Neural crest cell (in vitro differentiated cells): ENCODE measurements around the gene TNFRSF18. TPM values are rescaled to one million over a fixed set of nuclear protein-coding genes. Genes with fewer than 3 reads are reported as not detected.
A peak's percentile ranks its signal among the peaks of the same experiment; 100 is the strongest.

Experiments
- DNase-seq: peaks from one replicate; pipeline ENCODE4 v3.0.0; 2021; ENCODE audit warnings: low read depth, mixed read lengths, low spot score
- H3K27ac Mint-ChIP-seq: one replicate; pipeline ENCODE4 v1.8.0; 2021; ENCODE audit warnings: mild to moderate bottlenecking, mixed read lengths; ENCODE audit not compliant: unreplicated experiment
- H3K27me3 Mint-ChIP-seq: 2 replicates; pipeline ENCODE4 v1.8.0; 2021; ENCODE audit warnings: low read depth, mild to moderate bottlenecking, mixed read lengths
- H3K36me3 Mint-ChIP-seq: 2 replicates; pipeline ENCODE4 v1.8.0; 2021; ENCODE audit warnings: low read depth, mild to moderate bottlenecking, mixed read lengths
- H3K4me1 Mint-ChIP-seq: 2 replicates; pipeline ENCODE4 v1.8.0; 2021; ENCODE audit warnings: mixed read lengths
- H3K4me3 Mint-ChIP-seq: one replicate; pipeline ENCODE4 v1.8.0; 2021; ENCODE audit warnings: mild to moderate bottlenecking, mixed read lengths
- H3K9me3 Mint-ChIP-seq: 2 replicates; pipeline ENCODE4 v1.8.0; 2021; ENCODE audit warnings: mixed read lengths
- total RNA-seq: library from RNA; stranded (reverse); gene quantifications from 2 replicates; pipeline ENCODE4 v1.2.1, GENCODE V29; 2021
- TF ChIP-seq, protein P1 (sequence below): fragments of 200-600 bp; sonication (generic); conservative IDR thresholded peaks from 2 replicates; pipeline ENCODE4 v1.5.0; 2021; ENCODE audit warnings: antibody characterized with exemption, mild to moderate bottlenecking

Gene TNFRSF18
- total RNA-seq, 1 donor from 2014 or later: not detected

DNA sequence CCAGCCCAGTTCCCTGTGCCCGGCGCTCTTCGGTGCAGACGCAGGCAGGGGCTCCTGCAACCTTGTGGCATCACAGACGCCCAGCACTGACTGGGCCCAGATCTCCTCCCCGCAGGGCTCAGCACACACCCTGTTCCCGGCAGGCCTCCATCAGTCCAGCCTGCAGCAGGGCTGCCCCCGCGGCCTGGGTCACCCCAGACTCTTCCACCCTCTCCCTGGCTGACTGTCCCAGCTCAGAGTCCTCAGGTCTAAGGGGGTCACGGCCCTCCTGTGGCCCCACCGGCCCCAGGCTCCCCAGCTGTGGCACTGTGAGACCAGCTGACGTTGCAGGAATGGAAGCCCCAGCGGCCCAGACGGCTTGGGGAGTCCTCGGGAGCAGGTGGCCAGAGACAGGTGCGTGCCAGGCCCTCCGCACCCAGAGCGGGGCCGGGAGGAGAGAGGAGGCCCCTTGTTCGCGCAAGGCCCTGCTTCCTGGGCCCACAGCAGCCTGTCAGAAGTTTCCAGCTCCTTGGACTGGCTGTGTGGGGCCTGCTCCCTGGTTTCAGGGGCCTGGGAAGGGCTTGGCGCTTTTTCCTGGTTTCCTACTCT lies 29.9 kb upstream of the TNFRSF18 start:
- Mint-ChIP-seq H3K27me3 (peaks cover 4% of the 10 kb centered on the region), H3K27ac (no peak overlapping the region), H3K4me3 (no peak overlapping the region), H3K4me1 (peaks cover 16% of the 10 kb centered on the region), H3K9me3 (peaks cover 2% of the 10 kb centered on the region), H3K36me3 (peaks cover 11% of the 10 kb centered on the region)
- TF ChIP-seq, protein P1, sequence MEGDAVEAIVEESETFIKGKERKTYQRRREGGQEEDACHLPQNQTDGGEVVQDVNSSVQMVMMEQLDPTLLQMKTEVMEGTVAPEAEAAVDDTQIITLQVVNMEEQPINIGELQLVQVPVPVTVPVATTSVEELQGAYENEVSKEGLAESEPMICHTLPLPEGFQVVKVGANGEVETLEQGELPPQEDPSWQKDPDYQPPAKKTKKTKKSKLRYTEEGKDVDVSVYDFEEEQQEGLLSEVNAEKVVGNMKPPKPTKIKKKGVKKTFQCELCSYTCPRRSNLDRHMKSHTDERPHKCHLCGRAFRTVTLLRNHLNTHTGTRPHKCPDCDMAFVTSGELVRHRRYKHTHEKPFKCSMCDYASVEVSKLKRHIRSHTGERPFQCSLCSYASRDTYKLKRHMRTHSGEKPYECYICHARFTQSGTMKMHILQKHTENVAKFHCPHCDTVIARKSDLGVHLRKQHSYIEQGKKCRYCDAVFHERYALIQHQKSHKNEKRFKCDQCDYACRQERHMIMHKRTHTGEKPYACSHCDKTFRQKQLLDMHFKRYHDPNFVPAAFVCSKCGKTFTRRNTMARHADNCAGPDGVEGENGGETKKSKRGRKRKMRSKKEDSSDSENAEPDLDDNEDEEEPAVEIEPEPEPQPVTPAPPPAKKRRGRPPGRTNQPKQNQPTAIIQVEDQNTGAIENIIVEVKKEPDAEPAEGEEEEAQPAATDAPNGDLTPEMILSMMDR: no peak
- no peak for DNase-seq

DNA sequence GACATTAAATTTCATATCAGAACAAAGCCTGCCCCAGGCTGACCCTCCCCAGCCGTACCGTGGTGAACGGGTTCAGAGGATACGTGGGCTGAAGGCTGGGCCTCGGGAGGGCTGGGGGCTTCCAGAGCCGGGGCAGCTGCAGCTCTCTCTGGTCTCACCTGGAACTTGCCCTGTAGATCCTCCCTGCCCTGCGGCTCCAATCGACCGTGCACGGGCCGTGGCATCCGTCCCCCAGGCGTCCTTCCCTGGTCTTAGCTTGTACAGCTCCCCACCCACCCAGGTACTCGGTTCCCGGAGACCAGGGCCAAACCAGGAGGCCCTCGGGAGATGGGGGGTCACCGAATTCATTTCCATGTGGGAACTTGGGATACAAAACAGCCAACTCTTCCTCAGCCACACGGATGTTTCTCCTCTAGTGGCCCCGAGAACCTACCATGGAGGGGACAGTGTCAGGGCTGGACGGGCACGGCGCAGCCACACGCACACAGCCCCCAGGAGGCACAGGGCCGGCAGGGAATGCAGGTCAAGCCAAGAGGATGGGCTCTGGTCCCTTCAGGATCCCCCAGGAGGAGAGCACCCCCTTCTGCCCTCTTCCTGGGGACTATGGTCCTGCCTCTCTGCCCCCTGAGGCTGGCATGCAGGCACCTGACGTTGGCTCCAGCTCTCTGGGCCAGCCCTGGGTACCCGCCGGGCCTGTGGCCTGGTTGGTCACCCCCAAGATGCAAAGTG lies 28.8 kb upstream of the TNFRSF18 start:
- TF ChIP-seq, protein P1: no peak
- Mint-ChIP-seq H3K27ac (no peak overlapping the region), H3K4me3 (peak overlapping the region; percentile 82), H3K36me3 (peaks cover 11% of the 10 kb centered on the region), H3K27me3 (peaks cover 4% of the 10 kb centered on the region), H3K4me1 (peaks cover 24% of the 10 kb centered on the region), H3K9me3 (peaks cover 2% of the 10 kb centered on the region)
- no peak for DNase-seq

DNA sequence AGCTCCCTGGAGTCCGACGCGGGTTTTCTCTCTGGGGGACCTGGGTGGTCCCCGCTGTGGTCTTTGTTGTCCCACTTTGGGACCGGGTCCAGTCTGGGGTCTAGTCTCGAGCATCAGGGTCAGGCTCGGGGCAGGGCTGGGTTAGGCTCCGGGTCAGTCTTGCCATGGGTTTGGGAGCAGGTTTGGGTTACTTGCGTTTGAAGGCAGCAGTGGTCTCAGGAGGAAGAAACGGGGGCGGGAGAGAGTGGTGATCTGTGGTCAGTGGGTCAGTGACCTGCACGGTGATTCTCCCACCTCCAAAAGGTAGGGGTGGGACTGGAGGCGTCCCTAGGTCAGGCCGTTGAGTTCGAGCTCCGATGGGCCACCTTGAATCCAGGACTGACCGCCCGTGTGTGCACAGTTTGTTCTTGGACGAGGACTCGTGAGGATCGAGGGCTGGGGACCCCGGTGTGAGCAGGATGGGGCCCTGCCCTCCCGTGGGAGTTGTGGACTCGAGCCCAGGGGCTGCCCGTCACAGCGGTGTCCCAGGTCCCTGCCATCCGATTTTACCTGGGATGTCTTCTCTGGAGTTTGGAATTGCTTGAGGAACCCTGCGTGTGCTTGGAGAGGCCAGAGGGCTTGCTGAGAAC lies 27.9 kb upstream of the TNFRSF18 start:
- H3K27ac Mint-ChIP-seq: no peak overlapping the region
- peak overlapping the region; percentile 82 for H3K4me3 Mint-ChIP-seq
- peaks cover 16% of the 10 kb centered on the region for H3K36me3 Mint-ChIP-seq
- TF ChIP-seq, protein P1: no peak
- H3K27me3 Mint-ChIP-seq: peaks cover 4% of the 10 kb centered on the region
- H3K4me1 Mint-ChIP-seq: peaks cover 30% of the 10 kb centered on the region
- DNase-seq: no peak
- peaks cover 2% of the 10 kb centered on the region for H3K9me3 Mint-ChIP-seq

DNA sequence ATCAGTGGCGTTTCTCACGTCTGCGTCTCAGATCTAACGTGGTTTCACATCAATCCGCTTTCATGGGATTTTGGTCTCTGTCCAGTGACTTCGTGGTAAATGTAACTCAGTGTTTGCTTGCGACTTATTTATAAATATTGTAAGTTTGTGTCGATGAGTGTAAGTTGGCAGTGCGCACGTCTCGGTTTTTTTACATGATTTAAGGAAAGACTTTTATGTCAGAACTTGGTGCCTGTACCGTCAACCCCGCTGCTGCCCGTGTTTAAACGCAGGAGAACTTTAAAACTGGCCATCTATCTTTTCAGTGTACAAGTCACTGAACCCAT lies 27.1 kb upstream of the TNFRSF18 start:
- H3K27ac Mint-ChIP-seq: no peak overlapping the region
- peaks cover 30% of the 10 kb centered on the region for H3K4me1 Mint-ChIP-seq
- H3K36me3 Mint-ChIP-seq: peaks cover 16% of the 10 kb centered on the region
- H3K27me3 Mint-ChIP-seq: no peaks in the 10 kb centered on the region
- TF ChIP-seq, protein P1: no peak
- H3K4me3 Mint-ChIP-seq: peak overlapping the region; percentile 82
- no peak for DNase-seq
- H3K9me3 Mint-ChIP-seq: peaks cover 2% of the 10 kb centered on the region

DNA sequence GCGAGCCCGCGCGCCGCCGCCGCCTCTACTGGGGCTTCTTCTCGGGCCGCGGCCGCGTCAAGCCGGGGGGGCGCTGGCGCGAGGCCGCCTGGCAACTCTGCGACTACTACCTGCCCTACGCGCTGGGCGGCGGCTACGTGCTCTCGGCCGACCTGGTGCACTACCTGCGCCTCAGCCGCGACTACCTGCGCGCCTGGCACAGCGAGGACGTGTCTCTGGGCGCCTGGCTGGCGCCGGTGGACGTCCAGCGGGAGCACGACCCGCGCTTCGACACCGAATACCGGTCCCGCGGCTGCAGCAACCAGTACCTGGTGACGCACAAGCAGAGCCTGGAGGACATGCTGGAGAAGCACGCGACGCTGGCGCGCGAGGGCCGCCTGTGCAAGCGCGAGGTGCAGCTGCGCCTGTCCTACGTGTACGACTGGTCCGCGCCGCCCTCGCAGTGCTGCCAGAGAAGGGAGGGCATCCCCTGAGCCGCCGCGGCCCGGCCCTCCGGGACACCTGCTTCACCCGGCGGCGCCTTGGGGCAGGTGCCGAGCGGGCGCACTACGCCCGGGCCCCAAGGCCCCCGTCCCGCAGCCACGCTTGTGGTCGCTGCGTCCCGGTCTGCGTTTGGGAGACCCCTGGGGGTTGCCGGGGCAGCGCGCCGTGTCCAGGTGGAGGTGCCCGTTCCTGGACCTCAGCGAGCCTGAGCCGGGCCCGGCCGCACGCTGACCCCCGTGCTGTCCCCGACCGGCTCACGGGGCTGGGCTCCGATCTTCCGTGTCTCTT lies 26.6 kb upstream of the TNFRSF18 start:
- Mint-ChIP-seq H3K27me3 (no peaks in the 10 kb centered on the region), H3K27ac (no peak overlapping the region), H3K4me3 (peak overlapping the region; percentile 82)

More for the DNA sequence above, 26.6 kb upstream of the TNFRSF18 start:
- Mint-ChIP-seq H3K4me1 (peaks cover 30% of the 10 kb centered on the region), H3K36me3 (peaks cover 16% of the 10 kb centered on the region), H3K9me3 (peaks cover 2% of the 10 kb centered on the region)
- DNase-seq: no peak
- TF ChIP-seq, protein P1: no peak
